IMR-90 (cell line): ENCODE results near the gene ABLIM3. TPM values are rescaled to one million over a fixed set of nuclear protein-coding genes. Genes with fewer than 3 reads are reported as not detected.

Experiments used
- ATAC-seq: fragments of 200-7000 bp; cut with Tn5 transposase; 2 replicates; pipeline ENCODE4 v1.9.1; 2020; ENCODE audit warnings: low read depth, mild to moderate bottlenecking, moderate library complexity
- BruUV-seq: library from RNA; stranded (reverse); fragments of 400-500 nt; replicated peaks from 2 replicates; lab custom pipeline; 2021; lab: Mats Ljungman, UMichigan
- CTCF ChIA-PET: fragments of 300-600 bp; formaldehyde crosslinking; extraction: SDS; loops from one replicate; lab custom pipeline; 2021; ENCODE audit warnings: antibody characterized with exemption; lab: Yijun Ruan, JAX
- POLR2A ChIA-PET: fragments of 300-600 bp; sonication (Branson Sonifier 250); formaldehyde crosslinking; loops from one replicate; lab custom pipeline; 2022; ENCODE audit warnings: antibody characterized with exemption; ENCODE audit not compliant: unreplicated experiment; lab: Charles Lee
- DNase-seq: peaks from one replicate; pipeline ENCODE4 v3.0.0; 2013
- H2AFZ ChIP-seq: replicated peaks from 2 replicates; pipeline ENCODE3; 2013; ENCODE audit warnings: low read length, mild to moderate bottlenecking; ENCODE audit not compliant: poor library complexity
- H2AK5ac ChIP-seq: 2 replicates; pipeline ENCODE4 v1.6.1; 2013; ENCODE audit warnings: low read depth, low read length, inconsistent platforms
- H2AK9ac ChIP-seq: replicated peaks from 2 replicates; pipeline ENCODE3; 2013; ENCODE audit warnings: mild to moderate bottlenecking, low read depth, low read length, moderate library complexity; ENCODE audit not compliant: poor library complexity
- H2BK120ac ChIP-seq: 2 replicates; pipeline ENCODE4 v1.6.1; 2013; ENCODE audit warnings: low read depth, low read length, inconsistent platforms
- H2BK15ac ChIP-seq: 3 replicates; pipeline ENCODE4 v1.6.1; 2013; ENCODE audit warnings: low read depth, low read length, inconsistent platforms
- H2BK20ac ChIP-seq: 2 replicates; pipeline ENCODE4 v1.6.1; 2013; ENCODE audit warnings: low read depth, mild to moderate bottlenecking, inconsistent platforms, low read length, moderate library complexity
- H2BK5ac ChIP-seq: 2 replicates; pipeline ENCODE4 v1.6.1; 2013; ENCODE audit warnings: mild to moderate bottlenecking, low read depth, low read length, inconsistent platforms; ENCODE audit not compliant: poor library complexity, severe bottlenecking
- H3K14ac ChIP-seq: replicated peaks from 2 replicates; pipeline ENCODE4 v1.6.1; 2013; ENCODE audit warnings: low read depth, low read length, inconsistent platforms
- H3K18ac ChIP-seq: 2 replicates; pipeline ENCODE4 v1.6.1; 2013; ENCODE audit warnings: low read depth, low read length, control low read depth
- H3K23ac ChIP-seq: 2 replicates; pipeline ENCODE4 v1.6.1; 2013; ENCODE audit warnings: low read depth, low read length, inconsistent platforms
- H3K27ac ChIP-seq: 2 replicates; pipeline ENCODE4 v1.5.1; 2013; ENCODE audit warnings: mild to moderate bottlenecking, control low read depth, low read length; ENCODE audit not compliant: insufficient read depth
- H3K27me3 ChIP-seq: 2 replicates; pipeline ENCODE4 v1.6.1; 2013; ENCODE audit warnings: low read length; ENCODE audit not compliant: control insufficient read depth, insufficient read depth
- H3K36me3 ChIP-seq: 2 replicates; pipeline ENCODE4 v1.6.1; 2013; ENCODE audit warnings: low read length, mixed read lengths; ENCODE audit not compliant: control insufficient read depth, insufficient read depth
- H3K4ac ChIP-seq: 2 replicates; pipeline ENCODE4 v1.6.1; 2013; ENCODE audit warnings: low read depth, low read length, inconsistent platforms
- H3K4me1 ChIP-seq: 2 replicates; pipeline ENCODE4 v1.6.1; 2013; ENCODE audit warnings: low read length, mixed read lengths; ENCODE audit not compliant: control insufficient read depth, insufficient read depth
- H3K4me2 ChIP-seq: 2 replicates; pipeline ENCODE4 v1.6.1; 2013; ENCODE audit warnings: low read depth, mild to moderate bottlenecking, control low read depth, low read length, moderate library complexity
- H3K4me3 ChIP-seq: 2 replicates; pipeline ENCODE4 v1.5.1; 2013; ENCODE audit warnings: low read depth, mild to moderate bottlenecking, control low read depth, low read length, moderate library complexity; ENCODE audit not compliant: insufficient read depth
- H3K56ac ChIP-seq: 2 replicates; pipeline ENCODE4 v1.6.1; 2013; ENCODE audit warnings: low read length, inconsistent platforms; ENCODE audit not compliant: insufficient read depth; ENCODE audit errors: extremely low read depth
- H3K79me1 ChIP-seq, 2 experiments: 2 replicates each; pipeline ENCODE4 v1.6.1; 2013; ENCODE audit warnings: low read length in 2 of 2, inconsistent platforms in 1 of 2, low read depth in 1 of 2
- H3K9ac ChIP-seq: 2 replicates; pipeline ENCODE4 v1.6.1; 2013; ENCODE audit warnings: low read depth, low read length, control low read depth
- H3K9me1 ChIP-seq: 2 replicates; pipeline ENCODE4 v1.6.1; 2013; ENCODE audit warnings: low read length, inconsistent platforms; ENCODE audit not compliant: insufficient read depth
- H3K9me3 ChIP-seq: 2 replicates; pipeline ENCODE4 v1.6.1; 2013; ENCODE audit warnings: low read length; ENCODE audit not compliant: control insufficient read depth, insufficient read depth
- H4K20me1 ChIP-seq: 2 replicates; pipeline ENCODE4 v1.6.1; 2013; ENCODE audit warnings: low read length, inconsistent platforms; ENCODE audit not compliant: insufficient read depth
- H4K5ac ChIP-seq: 2 replicates; pipeline ENCODE4 v1.6.1; 2013; ENCODE audit warnings: mild to moderate bottlenecking, low read depth, low read length, control low read depth
- H4K8ac ChIP-seq, 2 experiments: 2 replicates each; pipeline ENCODE4 v1.6.1; 2013; ENCODE audit warnings: low read depth in 2 of 2, low read length in 2 of 2, control low read depth in 1 of 2, inconsistent platforms in 1 of 2
- H4K91ac ChIP-seq: 2 replicates; pipeline ENCODE4 v1.6.1; 2013; ENCODE audit warnings: low read depth, low read length, inconsistent platforms; ENCODE audit not compliant: insufficient read depth
- BHLHE40 ChIP-seq: fragments of 150-350 bp; IDR thresholded peaks from 2 replicates; pipeline ENCODE4 v1.6.1; 2016; ENCODE audit warnings: mild to moderate bottlenecking, low read depth, low read length
- CEBPB ChIP-seq: IDR thresholded peaks from 2 replicates; pipeline ENCODE4 v1.6.1; 2012; ENCODE audit warnings: low read depth, low read length, improper control_type of control experiment
- CHD1 ChIP-seq: IDR thresholded peaks from 2 replicates; pipeline ENCODE4 v1.6.1; 2012; ENCODE audit warnings: low read depth, low read length, improper control_type of control experiment
- FOS ChIP-seq: fragments of 150-350 bp; IDR thresholded peaks from 2 replicates; pipeline ENCODE4 v1.6.1; 2016; ENCODE audit warnings: low read depth, low read length
- MAFK ChIP-seq: IDR thresholded peaks from 2 replicates; pipeline ENCODE4 v1.6.1; 2012; ENCODE audit warnings: low read depth, low read length, improper control_type of control experiment
- MAZ ChIP-seq: IDR thresholded peaks from 2 replicates; pipeline ENCODE4 v1.6.1; 2012; ENCODE audit warnings: low read depth, mild to moderate bottlenecking, low read length, improper control_type of control experiment, moderate library complexity, borderline replicate concordance
- MXI1 ChIP-seq: IDR thresholded peaks from 2 replicates; pipeline ENCODE4 v1.6.1; 2012; ENCODE audit warnings: low read depth, mild to moderate bottlenecking, low read length, moderate library complexity, borderline replicate concordance
- NFE2L2 ChIP-seq: fragments of 150-350 bp; IDR thresholded peaks from 2 replicates; pipeline ENCODE4 v1.6.1; 2016; ENCODE audit warnings: low read depth, mild to moderate bottlenecking, low read length
- POLR2A ChIP-seq: IDR thresholded peaks from 2 replicates; pipeline ENCODE4 v1.6.1; 2012; ENCODE audit warnings: mild to moderate bottlenecking, low read depth, low read length
- RAD21 ChIP-seq: IDR thresholded peaks from 2 replicates; pipeline ENCODE4 v1.6.1; 2012; ENCODE audit warnings: low read length, improper control_type of control experiment
- RCOR1 ChIP-seq: IDR thresholded peaks from 2 replicates; pipeline ENCODE4 v1.6.1; 2012; ENCODE audit warnings: mild to moderate bottlenecking, low read length, improper control_type of control experiment; ENCODE audit not compliant: insufficient replicate concordance
- RFX5 ChIP-seq: IDR thresholded peaks from 2 replicates; pipeline ENCODE4 v1.8.0; 2012; ENCODE audit warnings: low read depth, mild to moderate bottlenecking, low read length, moderate library complexity
- SMC3 ChIP-seq: fragments of 150-350 bp; IDR thresholded peaks from 2 replicates; pipeline ENCODE4 v1.6.1; 2016; ENCODE audit warnings: low read depth, mild to moderate bottlenecking, antibody characterized with exemption, low read length, moderate library complexity
- WGBS, 2 experiments: methylation state at CpG; one replicate each; pipeline versions ENCODE4 v1.1.5 to v1.1.7; 2013; ENCODE audit warnings: missing lambda C conversion rate in 2 of 2; ENCODE audit not compliant: insufficient read length in 1 of 2; ENCODE audit errors: extremely low coverage in 2 of 2; 5-methylcytosine and 5-hydroxymethylcytosine counted together
- dilution Hi-C: fragments of 300-500 bp; cut with HindIII; formaldehyde crosslinking; loops from one replicate; pipeline ENCODE4 v1.14.3; 2018; ENCODE audit warnings: low sequenced_read_pairs; ENCODE audit not compliant: unreplicated experiment
- in situ Hi-C: fragments of 300-500 bp; cut with MboI; formaldehyde crosslinking; loops from 3 replicates; pipeline ENCODE4 v1.14.3; 2019; ENCODE audit warnings: low sequenced_read_pairs, inconsistent platforms, mixed read lengths
- intact Hi-C: fragments of 100-400 bp; cut with micrococcal nuclease; formaldehyde crosslinking; loops from 2 replicates; pipeline ENCODE4 v1.10.0; 2022
- polyA plus RNA-seq, 3 experiments: library from polyadenylated mRNA; depleted of rRNA; stranded (reverse); fragments of >200 nt; gene quantifications; 2 replicates each; pipeline ENCODE4 v1.2.3, GENCODE V29; 2012; ENCODE audit warnings: low replicate concordance in 1 of 3
- total RNA-seq: library from RNA; depleted of rRNA; stranded (reverse); fragments of >200 nt; gene quantifications from 2 replicates; pipeline ENCODE4 v1.2.3, GENCODE V29; 2012
- TF ChIP-seq, protein P1 (sequence below): fragments of 150-350 bp; IDR thresholded peaks from 2 replicates; pipeline ENCODE4 v1.6.1; 2017; ENCODE audit warnings: mild to moderate bottlenecking, antibody characterized with exemption, low read length, low read depth
- TF ChIP-seq, protein P2 (sequence below): conservative IDR thresholded peaks from 2 replicates; pipeline ENCODE4 v1.5.1; 2012; ENCODE audit warnings: mild to moderate bottlenecking, low read depth, low read length, improper control_type of control experiment
- TF ChIP-seq, protein P3 (sequence below): fragments of 150-350 bp; IDR thresholded peaks from 2 replicates; pipeline ENCODE4 v1.6.1; 2016; ENCODE audit warnings: low read depth, mild to moderate bottlenecking, low read length, moderate library complexity, borderline replicate concordance

ABLIM3 gene
- total and polyA plus RNA-seq, 2 of the 4 experiments (the other 2 are of a cell fraction): 33.3 to 69.9 TPM

DNA sequence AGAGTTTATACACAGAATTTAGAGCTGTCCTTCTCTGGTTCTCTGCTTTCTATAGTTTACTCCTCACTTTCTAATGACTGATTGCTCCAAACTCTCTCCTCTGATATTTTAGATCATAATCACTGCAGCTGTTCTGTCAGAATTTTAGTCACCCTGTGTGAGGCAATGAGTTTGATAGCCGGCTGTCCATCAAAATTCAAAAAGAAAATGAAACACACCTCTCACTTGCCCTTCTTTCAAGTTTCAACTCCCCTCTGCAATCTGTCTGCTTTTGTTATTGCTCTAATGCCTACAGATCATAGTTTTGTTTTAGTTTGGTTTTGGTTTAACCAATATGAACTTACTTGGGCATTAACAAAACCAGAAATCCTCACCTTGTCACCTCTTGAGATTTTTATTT lies 23.3 kb upstream of the ABLIM3 start:
- H3K4me1 ChIP-seq: peaks cover 3% of the 10 kb centered on the region; the same call in 1 of the 2 replicates
- no peak overlapping the region for H4K8ac ChIP-seq
- H3K14ac ChIP-seq: no peak overlapping the region
- H3K23ac ChIP-seq: no peak overlapping the region
- H3K18ac ChIP-seq: no peak overlapping the region
- H3K4me2 ChIP-seq: no peak overlapping the region
- POLR2A ChIA-PET: interaction anchor here (0.5 kb wide), 1 partner anchor 228 kb away, joined by 8 read pairs; no protein-coding TSS in a partner anchor
- no peaks in the 10 kb centered on the region; the same call in 1 of the 2 replicates for H3K27me3 ChIP-seq
- H2BK15ac ChIP-seq: no peak overlapping the region; the same call in 2 of the 3 replicates
- no peaks in the 10 kb centered on the region for H3K36me3 ChIP-seq
- no peak overlapping the region for H3K9ac ChIP-seq
- no TSS peak for BruUV-seq
- no peak overlapping the region for H3K56ac ChIP-seq
- intact Hi-C loops: no loop called here
- H2AFZ ChIP-seq: no peak overlapping the region
- CTCF ChIA-PET: no interaction called here
- H4K5ac ChIP-seq: no peak overlapping the region
- H4K20me1 ChIP-seq: no peaks in the 10 kb centered on the region
- no CpG with 5 or more reads among the region's 1 CpG for WGBS, 2 experiments
- in situ Hi-C loops: loop anchor here (10.0 kb wide), 1 partner anchor 673 kb away; no protein-coding TSS in a partner anchor
- no peak overlapping the region for H2BK120ac ChIP-seq
- H2BK5ac ChIP-seq: no peak overlapping the region
- no peak for ATAC-seq
- no peak overlapping the region for H2BK20ac ChIP-seq
- TF ChIP-seq, protein P1, sequence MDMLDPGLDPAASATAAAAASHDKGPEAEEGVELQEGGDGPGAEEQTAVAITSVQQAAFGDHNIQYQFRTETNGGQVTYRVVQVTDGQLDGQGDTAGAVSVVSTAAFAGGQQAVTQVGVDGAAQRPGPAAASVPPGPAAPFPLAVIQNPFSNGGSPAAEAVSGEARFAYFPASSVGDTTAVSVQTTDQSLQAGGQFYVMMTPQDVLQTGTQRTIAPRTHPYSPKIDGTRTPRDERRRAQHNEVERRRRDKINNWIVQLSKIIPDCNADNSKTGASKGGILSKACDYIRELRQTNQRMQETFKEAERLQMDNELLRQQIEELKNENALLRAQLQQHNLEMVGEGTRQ: no peak
- TF ChIP-seq CEBPB (no peak), NFE2L2 (no peak), MAZ (no peak), POLR2A (no peak), MAFK (no peak), SMC3 (no peak), BHLHE40 (no peak), RCOR1 (no peak), RAD21 (no peak), RFX5 (no peak), FOS (no peak), MXI1 (no peak), CHD1 (no peak)
- TF ChIP-seq, protein P2, sequence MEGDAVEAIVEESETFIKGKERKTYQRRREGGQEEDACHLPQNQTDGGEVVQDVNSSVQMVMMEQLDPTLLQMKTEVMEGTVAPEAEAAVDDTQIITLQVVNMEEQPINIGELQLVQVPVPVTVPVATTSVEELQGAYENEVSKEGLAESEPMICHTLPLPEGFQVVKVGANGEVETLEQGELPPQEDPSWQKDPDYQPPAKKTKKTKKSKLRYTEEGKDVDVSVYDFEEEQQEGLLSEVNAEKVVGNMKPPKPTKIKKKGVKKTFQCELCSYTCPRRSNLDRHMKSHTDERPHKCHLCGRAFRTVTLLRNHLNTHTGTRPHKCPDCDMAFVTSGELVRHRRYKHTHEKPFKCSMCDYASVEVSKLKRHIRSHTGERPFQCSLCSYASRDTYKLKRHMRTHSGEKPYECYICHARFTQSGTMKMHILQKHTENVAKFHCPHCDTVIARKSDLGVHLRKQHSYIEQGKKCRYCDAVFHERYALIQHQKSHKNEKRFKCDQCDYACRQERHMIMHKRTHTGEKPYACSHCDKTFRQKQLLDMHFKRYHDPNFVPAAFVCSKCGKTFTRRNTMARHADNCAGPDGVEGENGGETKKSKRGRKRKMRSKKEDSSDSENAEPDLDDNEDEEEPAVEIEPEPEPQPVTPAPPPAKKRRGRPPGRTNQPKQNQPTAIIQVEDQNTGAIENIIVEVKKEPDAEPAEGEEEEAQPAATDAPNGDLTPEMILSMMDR: no peak
- TF ChIP-seq, protein P3, sequence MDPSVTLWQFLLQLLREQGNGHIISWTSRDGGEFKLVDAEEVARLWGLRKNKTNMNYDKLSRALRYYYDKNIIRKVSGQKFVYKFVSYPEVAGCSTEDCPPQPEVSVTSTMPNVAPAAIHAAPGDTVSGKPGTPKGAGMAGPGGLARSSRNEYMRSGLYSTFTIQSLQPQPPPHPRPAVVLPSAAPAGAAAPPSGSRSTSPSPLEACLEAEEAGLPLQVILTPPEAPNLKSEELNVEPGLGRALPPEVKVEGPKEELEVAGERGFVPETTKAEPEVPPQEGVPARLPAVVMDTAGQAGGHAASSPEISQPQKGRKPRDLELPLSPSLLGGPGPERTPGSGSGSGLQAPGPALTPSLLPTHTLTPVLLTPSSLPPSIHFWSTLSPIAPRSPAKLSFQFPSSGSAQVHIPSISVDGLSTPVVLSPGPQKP: no peak
- no peaks in the 10 kb centered on the region; the same call in 1 of the 2 replicates for H3K9me1 ChIP-seq
- no peak overlapping the region for H4K91ac ChIP-seq
- DNase-seq: no peak
- H3K4me3 ChIP-seq: no peak overlapping the region
- no peak overlapping the region for H2AK5ac ChIP-seq
- no peak overlapping the region for H3K27ac ChIP-seq
- no peaks in the 10 kb centered on the region for H3K79me1 ChIP-seq
- no peak overlapping the region for H3K4ac ChIP-seq
- no peak overlapping the region for H2AK9ac ChIP-seq
- dilution Hi-C loops: no loop called here
- no peaks in the 10 kb centered on the region for H3K9me3 ChIP-seq
